ENCODE results near the gene HNRNPDL.

The HNRNPDL gene

GRCh38 chr4:82434949-82435348, 4.7 kb upstream of the HNRNPDL start:
- Histone ChIP-seq H3K79me2 (ENCODE audit: insufficient read depth, low read length) (peaks cover 88% of the 10 kb centered on the region), H3K9me2 (ENCODE audit: low read depth, low read length) (no peaks in the 10 kb centered on the region), H4K20me1 (ENCODE audit: insufficient read depth, low read length) (no peaks in the 10 kb centered on the region), H3K27ac (ENCODE audit: low read depth, low read length, poor library complexity, severe bottlenecking) (no peak overlapping the region), H3K4me1 (ENCODE audit: insufficient read depth, low read length, severe bottlenecking) (peaks cover 20% of the 10 kb centered on the region), H3K4me3 (ENCODE audit: low read depth, low read length, poor library complexity, severe bottlenecking) (no peak overlapping the region), H3K36me3 (ENCODE audit: insufficient read depth, low read length) (peaks cover 67% of the 10 kb centered on the region), H2AFZ (ENCODE audit: low read length) (no peak overlapping the region), H3K4me2 (ENCODE audit: low read length) (no peak overlapping the region), H3K9ac (ENCODE audit: low read length) (no peak overlapping the region), H3F3A (ENCODE audit: insufficient read depth, low read length) (no peaks in the 10 kb centered on the region), H3K9me3 (ENCODE audit: low read length) (no peaks in the 10 kb centered on the region; the same call in 1 of the 2 replicates), H3K27me3 (ENCODE audit: insufficient read depth, low read length) (no peaks in the 10 kb centered on the region)
- no peak for TF ChIP-seq EZH2 (IDR thresholded peaks at IDR 0.05; ENCODE audit: borderline replicate concordance, low read length)
- no peak for TF ChIP-seq CTCF (IDR thresholded peaks at IDR 0.05; ENCODE audit: low read length)

GRCh38 chr4:82433791-82434190, 3.5 kb upstream of the HNRNPDL start:
- Histone ChIP-seq H4K20me1 (ENCODE audit: insufficient read depth, low read length) (no peaks in the 10 kb centered on the region), H3K27ac (ENCODE audit: low read depth, low read length, poor library complexity, severe bottlenecking) (no peak overlapping the region), H3K27me3 (ENCODE audit: insufficient read depth, low read length) (no peaks in the 10 kb centered on the region), H3K36me3 (ENCODE audit: insufficient read depth, low read length) (peaks cover 56% of the 10 kb centered on the region), H3K4me1 (ENCODE audit: insufficient read depth, low read length, severe bottlenecking) (peaks cover 20% of the 10 kb centered on the region), H3K9me2 (ENCODE audit: low read depth, low read length) (no peaks in the 10 kb centered on the region), H2AFZ (ENCODE audit: low read length) (no peak overlapping the region), H3K9me3 (ENCODE audit: low read length) (no peaks in the 10 kb centered on the region), H3K79me2 (ENCODE audit: insufficient read depth, low read length) (peaks cover 79% of the 10 kb centered on the region), H3K4me3 (ENCODE audit: low read depth, low read length, poor library complexity, severe bottlenecking) (no peak overlapping the region), H3K9ac (ENCODE audit: low read length) (no peak overlapping the region), H3F3A (ENCODE audit: insufficient read depth, low read length) (no peaks in the 10 kb centered on the region), H3K4me2 (ENCODE audit: low read length) (no peak overlapping the region)
- TF ChIP-seq CTCF (IDR thresholded peaks at IDR 0.05; ENCODE audit: low read length) (no peak), EZH2 (IDR thresholded peaks at IDR 0.05; ENCODE audit: borderline replicate concordance, low read length) (no peak)

- Histone ChIP-seq H3K9me2 (ENCODE audit: low read depth, low read length) (no peaks in the 10 kb centered on the region), H3K9ac (ENCODE audit: low read length) (no peak overlapping the region), H3K27ac (ENCODE audit: low read depth, low read length, poor library complexity, severe bottlenecking) (no peak overlapping the region), H3F3A (ENCODE audit: insufficient read depth, low read length) (peaks cover 4% of the 10 kb centered on the region; the same call in 1 of the 2 replicates), H4K20me1 (ENCODE audit: insufficient read depth, low read length) (peaks cover 6% of the 10 kb centered on the region), H2AFZ (ENCODE audit: low read length) (no peak overlapping the region), H3K9me3 (ENCODE audit: low read length) (no peaks in the 10 kb centered on the region), H3K36me3 (ENCODE audit: insufficient read depth, low read length) (peaks cover 58% of the 10 kb centered on the region), H3K4me1 (ENCODE audit: insufficient read depth, low read length, severe bottlenecking) (peaks cover 29% of the 10 kb centered on the region), H3K79me2 (ENCODE audit: insufficient read depth, low read length) (peaks cover 80% of the 10 kb centered on the region), H3K27me3 (ENCODE audit: insufficient read depth, low read length) (no peaks in the 10 kb centered on the region), H3K4me3 (ENCODE audit: low read depth, low read length, poor library complexity, severe bottlenecking) (no peak overlapping the region), H3K4me2 (ENCODE audit: low read length) (peak overlapping the region; percentile 86; the same call in 1 of the 2 replicates)
- TF ChIP-seq CTCF (IDR thresholded peaks at IDR 0.05; ENCODE audit: low read length): no peak
Measured at GRCh38 chr4:82432596-82432995, 2.3 kb upstream of the HNRNPDL start.

Data from OCI-LY1 (cell line).